Osteoblast (primary cell): ENCODE data around the gene AFF3. TPM values are rescaled to one million over a fixed set of nuclear protein-coding genes. Genes with fewer than 3 reads are reported as not detected.

Experiments
- DNase-seq: peaks from one replicate; pipeline ENCODE4 v3.0.0; 2011; ENCODE audit warnings: low spot score, mixed read lengths; ENCODE audit not compliant: insufficient read length; ENCODE audit errors: missing footprints
- H2AFZ ChIP-seq: 2 replicates; pipeline ENCODE4 v1.6.0; 2011; ENCODE audit warnings: mild to moderate bottlenecking, low read length
- H3K27ac ChIP-seq: 2 replicates; pipeline ENCODE4 v1.5.1; 2011; ENCODE audit warnings: mild to moderate bottlenecking, low read depth, low read length, moderate library complexity
- H3K27me3 ChIP-seq: 2 replicates; pipeline ENCODE4 v1.6.0; 2012; ENCODE audit warnings: mild to moderate bottlenecking, control low read depth, inconsistent platforms, low read length, moderate library complexity; ENCODE audit not compliant: insufficient read depth
- H3K36me3 ChIP-seq: 2 replicates; pipeline ENCODE4 v1.5.1; 2011; ENCODE audit warnings: mild to moderate bottlenecking, low read length, control low read depth, moderate library complexity; ENCODE audit not compliant: insufficient read depth
- H3K4me1 ChIP-seq: 2 replicates; pipeline ENCODE4 v1.5.1; 2011; ENCODE audit warnings: mild to moderate bottlenecking, low read length, control low read depth, moderate library complexity; ENCODE audit not compliant: insufficient read depth
- H3K4me2 ChIP-seq: 2 replicates; pipeline ENCODE4 v1.6.0; 2011; ENCODE audit warnings: mild to moderate bottlenecking, low read length; ENCODE audit not compliant: insufficient read depth
- H3K4me3 ChIP-seq: fragments of 200-600 bp; sonication (generic); 3 replicates; pipeline ENCODE4 v1.5.1; 2012; ENCODE audit warnings: mild to moderate bottlenecking, low read length, inconsistent platforms; ENCODE audit not compliant: insufficient read depth
- H3K79me2 ChIP-seq: 2 replicates; pipeline ENCODE4 v1.6.0; 2012; ENCODE audit warnings: mild to moderate bottlenecking, low read length, control low read depth, inconsistent platforms; ENCODE audit not compliant: insufficient read depth
- H3K9me3 ChIP-seq: 2 replicates; pipeline ENCODE4 v1.5.1; 2011; ENCODE audit warnings: low read depth, low read length, control low read depth
- H4K20me1 ChIP-seq: 2 replicates; pipeline ENCODE4 v1.6.0; 2012; ENCODE audit warnings: mild to moderate bottlenecking, low read length, control low read depth; ENCODE audit not compliant: insufficient read depth
- total RNA-seq: library from RNA; depleted of rRNA; stranded (reverse); fragments of >200 nt; gene quantifications from 2 replicates; pipeline ENCODE4 v1.2.3, GENCODE V29; 2012
- TF ChIP-seq, protein P1 (sequence below): IDR thresholded peaks from 2 replicates; pipeline ENCODE4 v1.5.1; 2011; ENCODE audit warnings: mild to moderate bottlenecking, low read depth, low read length, moderate library complexity; ENCODE audit errors: extremely low read depth

The AFF3 gene
- total RNA-seq, 1 donor: 4.3 TPM

GRCh38 chr2:99734236-99734635, 408.2 kb downstream of the AFF3 start:
- H3K4me1 ChIP-seq: no peaks in the 10 kb centered on the region
- H3K9me3 ChIP-seq: no peaks in the 10 kb centered on the region
- H2AFZ ChIP-seq: no peak overlapping the region
- H3K36me3 ChIP-seq: no peaks in the 10 kb centered on the region
- TF ChIP-seq, protein P1, sequence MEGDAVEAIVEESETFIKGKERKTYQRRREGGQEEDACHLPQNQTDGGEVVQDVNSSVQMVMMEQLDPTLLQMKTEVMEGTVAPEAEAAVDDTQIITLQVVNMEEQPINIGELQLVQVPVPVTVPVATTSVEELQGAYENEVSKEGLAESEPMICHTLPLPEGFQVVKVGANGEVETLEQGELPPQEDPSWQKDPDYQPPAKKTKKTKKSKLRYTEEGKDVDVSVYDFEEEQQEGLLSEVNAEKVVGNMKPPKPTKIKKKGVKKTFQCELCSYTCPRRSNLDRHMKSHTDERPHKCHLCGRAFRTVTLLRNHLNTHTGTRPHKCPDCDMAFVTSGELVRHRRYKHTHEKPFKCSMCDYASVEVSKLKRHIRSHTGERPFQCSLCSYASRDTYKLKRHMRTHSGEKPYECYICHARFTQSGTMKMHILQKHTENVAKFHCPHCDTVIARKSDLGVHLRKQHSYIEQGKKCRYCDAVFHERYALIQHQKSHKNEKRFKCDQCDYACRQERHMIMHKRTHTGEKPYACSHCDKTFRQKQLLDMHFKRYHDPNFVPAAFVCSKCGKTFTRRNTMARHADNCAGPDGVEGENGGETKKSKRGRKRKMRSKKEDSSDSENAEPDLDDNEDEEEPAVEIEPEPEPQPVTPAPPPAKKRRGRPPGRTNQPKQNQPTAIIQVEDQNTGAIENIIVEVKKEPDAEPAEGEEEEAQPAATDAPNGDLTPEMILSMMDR: no peak
- no peaks in the 10 kb centered on the region for H3K27me3 ChIP-seq
- peak; percentile 1 for DNase-seq
- H4K20me1 ChIP-seq: no peaks in the 10 kb centered on the region
- H3K79me2 ChIP-seq: no peaks in the 10 kb centered on the region
- H3K4me2 ChIP-seq: no peak overlapping the region
- no peak overlapping the region for H3K27ac ChIP-seq
- no peak overlapping the region for H3K4me3 ChIP-seq

- Histone ChIP-seq H4K20me1 (no peaks in the 10 kb centered on the region), H3K27me3 (no peaks in the 10 kb centered on the region), H3K36me3 (no peaks in the 10 kb centered on the region), H3K79me2 (no peaks in the 10 kb centered on the region), H3K9me3 (no peaks in the 10 kb centered on the region), H2AFZ (peak overlapping the region; percentile 25), H3K4me3 (no peak overlapping the region), H3K4me1 (no peaks in the 10 kb centered on the region), H3K4me2 (no peak overlapping the region), H3K27ac (no peak overlapping the region)
- no peak for DNase-seq
- TF ChIP-seq, protein P1: no peak
These were observed 413.0 kb downstream of the AFF3 start for GRCh38 chr2:99729104-99730025.

GRCh38 chr2:99728166-99728565, 414.2 kb downstream of the AFF3 start:
- DNase-seq: no peak
- no peak overlapping the region for H3K27ac ChIP-seq

DNA sequence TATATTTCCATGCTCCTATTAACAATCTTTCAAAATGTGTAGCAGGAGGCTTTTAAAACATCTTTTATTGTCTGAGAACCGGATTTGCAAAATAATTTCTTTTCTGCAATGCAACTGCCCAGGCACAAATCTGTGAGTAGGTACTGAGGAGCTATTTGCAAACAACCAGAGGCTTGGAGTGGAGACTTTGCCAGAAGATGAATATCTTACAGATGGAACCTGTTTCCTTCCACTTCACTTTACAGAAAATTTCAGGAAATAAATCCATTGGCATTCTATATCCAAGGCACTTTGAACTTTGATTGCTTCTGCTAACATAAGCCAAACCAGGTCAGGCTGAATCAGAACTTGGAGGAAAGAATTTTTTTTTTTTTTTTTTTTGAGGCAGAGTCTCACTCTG, 415.2 kb downstream of the AFF3 start:
- no peaks in the 10 kb centered on the region for H3K4me1 ChIP-seq
- H2AFZ ChIP-seq: no peak overlapping the region
- H3K36me3 ChIP-seq: no peaks in the 10 kb centered on the region
- H3K4me3 ChIP-seq: no peak overlapping the region
- H3K9me3 ChIP-seq: no peaks in the 10 kb centered on the region
- no peak for DNase-seq
- H4K20me1 ChIP-seq: no peaks in the 10 kb centered on the region
- no peak overlapping the region for H3K4me2 ChIP-seq
- TF ChIP-seq, protein P1: no peak
- H3K79me2 ChIP-seq: no peaks in the 10 kb centered on the region
- no peaks in the 10 kb centered on the region for H3K27me3 ChIP-seq
- no peak overlapping the region for H3K27ac ChIP-seq

More at GRCh38 chr2:99728166-99728565, 414.2 kb downstream of the AFF3 start:
- H3K36me3 ChIP-seq: no peaks in the 10 kb centered on the region
- no peak overlapping the region for H3K4me3 ChIP-seq
- no peak overlapping the region for H2AFZ ChIP-seq
- no peaks in the 10 kb centered on the region for H3K9me3 ChIP-seq
- H3K4me2 ChIP-seq: no peak overlapping the region
- no peaks in the 10 kb centered on the region for H4K20me1 ChIP-seq
- H3K4me1 ChIP-seq: no peaks in the 10 kb centered on the region
- no peaks in the 10 kb centered on the region for H3K79me2 ChIP-seq
- TF ChIP-seq, protein P1: no peak
- no peaks in the 10 kb centered on the region for H3K27me3 ChIP-seq
